Mesenchymal stem cell (in vitro differentiated cells and primary cell): ENCODE measurements around the gene KCNJ16.

Experiments
- DNase-seq: peaks from one replicate; pipeline ENCODE4 v3.0.0-alpha.2; 2013
- H2AFZ ChIP-seq: one replicate; pipeline ENCODE4 v1.6.1; 2013; ENCODE audit warnings: low read depth, mild to moderate bottlenecking, control low read depth, inconsistent platforms, low read length, moderate library complexity
- H2AK5ac ChIP-seq: 2 replicates; pipeline ENCODE4 v1.6.1; 2013; ENCODE audit warnings: low read length, moderate library complexity, mild to moderate bottlenecking, inconsistent platforms; ENCODE audit not compliant: severe bottlenecking
- H2BK120ac ChIP-seq: one replicate; pipeline ENCODE4 v1.6.1; 2013; ENCODE audit warnings: low read depth, mild to moderate bottlenecking, inconsistent platforms, low read length, moderate library complexity
- H2BK12ac ChIP-seq, 2 experiments: one replicate each; pipeline ENCODE4 v1.6.1; 2013; ENCODE audit warnings: inconsistent platforms in 2 of 2, low read length in 2 of 2, mild to moderate bottlenecking in 2 of 2, moderate library complexity in 2 of 2, control low read depth in 1 of 2
- H2BK15ac ChIP-seq: one replicate; pipeline ENCODE4 v1.6.1; 2013; ENCODE audit warnings: mild to moderate bottlenecking, low read depth, inconsistent platforms; ENCODE audit not compliant: poor library complexity, severe bottlenecking
- H2BK5ac ChIP-seq: 2 replicates; pipeline ENCODE4 v1.6.1; 2013; ENCODE audit warnings: low read depth, mild to moderate bottlenecking, low read length, control low read depth, inconsistent platforms; ENCODE audit not compliant: poor library complexity, severe bottlenecking
- H3K14ac ChIP-seq, 2 experiments: one replicate each; pipeline ENCODE4 v1.6.1; 2013; ENCODE audit warnings: inconsistent platforms in 2 of 2, low read length in 2 of 2, control low read depth in 1 of 2, mild to moderate bottlenecking in 1 of 2, moderate library complexity in 1 of 2
- H3K18ac ChIP-seq, 2 experiments: one replicate each; pipeline ENCODE4 v1.6.1; 2013; ENCODE audit warnings: inconsistent platforms in 2 of 2, low read length in 2 of 2, control low read depth in 1 of 2, low read depth in 1 of 2, mild to moderate bottlenecking in 1 of 2
- H3K23ac ChIP-seq, 2 experiments: one replicate each; pipeline ENCODE4 v1.6.1; 2013; ENCODE audit warnings: inconsistent platforms in 2 of 2, low read length in 2 of 2, mild to moderate bottlenecking in 2 of 2, moderate library complexity in 2 of 2, control low read depth in 1 of 2
- H3K27ac ChIP-seq: 2 replicates; pipeline ENCODE4 v1.5.1; 2013; ENCODE audit warnings: mild to moderate bottlenecking, moderate library complexity, low read length, control low read depth, inconsistent platforms; ENCODE audit not compliant: poor library complexity, severe bottlenecking
- H3K27me3 ChIP-seq, 2 experiments: 2 replicates each; pipeline versions ENCODE4 v1.6.1 to v1.7.0; 2013; ENCODE audit warnings: low read length in 2 of 2, mild to moderate bottlenecking in 2 of 2, moderate library complexity in 2 of 2, control low read depth in 1 of 2, inconsistent platforms in 1 of 2; ENCODE audit not compliant: control insufficient read depth in 1 of 2, insufficient read depth in 1 of 2
- H3K36me3 ChIP-seq, 2 experiments: 2 replicates each; pipeline versions ENCODE4 v1.6.1 to v1.7.0; 2013; ENCODE audit warnings: low read length in 2 of 2, control low read depth in 1 of 2, inconsistent platforms in 1 of 2, low read depth in 1 of 2, mild to moderate bottlenecking in 1 of 2; ENCODE audit not compliant: insufficient read depth in 2 of 2, control insufficient read depth in 1 of 2
- H3K4ac ChIP-seq, 2 experiments: one replicate each; pipeline ENCODE4 v1.6.1; 2013; ENCODE audit warnings: inconsistent platforms in 2 of 2, low read length in 2 of 2, mild to moderate bottlenecking in 2 of 2, moderate library complexity in 2 of 2, control low read depth in 1 of 2, low read depth in 1 of 2
- H3K4me1 ChIP-seq: 2 replicates; pipeline ENCODE4 v1.6.1; 2013; ENCODE audit warnings: low read depth, low read length, control low read depth; ENCODE audit not compliant: control insufficient read depth, insufficient read depth
- H3K4me2 ChIP-seq: 2 replicates; pipeline ENCODE4 v1.6.1; 2013; ENCODE audit warnings: low read length, mild to moderate bottlenecking, inconsistent platforms; ENCODE audit not compliant: poor library complexity, severe bottlenecking
- H3K4me3 ChIP-seq, 2 experiments: 2 replicates each; pipeline versions ENCODE4 v1.5.1 to v1.7.0; 2013; ENCODE audit warnings: low read length in 2 of 2, mild to moderate bottlenecking in 2 of 2, control low read depth in 1 of 2, low read depth in 1 of 2; ENCODE audit not compliant: insufficient read depth in 1 of 2
- H3K79me1 ChIP-seq: replicated peaks from 2 replicates; pipeline ENCODE4 v1.6.1; 2013; ENCODE audit warnings: mild to moderate bottlenecking, control low read depth, low read length, inconsistent platforms; ENCODE audit not compliant: poor library complexity, severe bottlenecking
- H3K9ac ChIP-seq: 2 replicates; pipeline ENCODE4 v1.7.0; 2013; ENCODE audit warnings: mild to moderate bottlenecking, low read length, moderate library complexity
- H3K9me3 ChIP-seq: 2 replicates; pipeline ENCODE4 v1.7.0; 2013; ENCODE audit warnings: mild to moderate bottlenecking, low read length; ENCODE audit not compliant: control insufficient read depth
- H4K8ac ChIP-seq: one replicate; pipeline ENCODE4 v1.6.1; 2013; ENCODE audit warnings: inconsistent platforms, mild to moderate bottlenecking, low read length, moderate library complexity
- H4K91ac ChIP-seq: one replicate; pipeline ENCODE4 v1.6.1; 2013; ENCODE audit warnings: mild to moderate bottlenecking, low read length, inconsistent platforms
- WGBS: methylation state at CpG from one replicate; pipeline ENCODE4 v1.1.7; 2013; ENCODE audit warnings: mixed read lengths; 5-methylcytosine and 5-hydroxymethylcytosine counted together

The KCNJ16 gene

GRCh38 chr17:70086516-70086915 is 11.5 kb downstream of the KCNJ16 start:
- WGBS: 58% methylated on average over 1 of the region's 2 CpGs
- Histone ChIP-seq H4K8ac (no peak overlapping the region), H3K23ac (no peak overlapping the region), H3K27me3 (no peaks in the 10 kb centered on the region), H2BK5ac (no peak overlapping the region), H2BK120ac (no peak overlapping the region), H2AK5ac (no peak overlapping the region), H3K14ac (no peak overlapping the region), H3K36me3 (peaks cover 0 to 5% of the 10 kb centered on the region in 2 experiments), H3K4me1 (peaks cover 1% of the 10 kb centered on the region), H4K91ac (no peak overlapping the region), H3K4me3 (no peak overlapping the region), H3K27ac (no peak overlapping the region), H2BK12ac (no peak overlapping the region), H2BK15ac (no peak overlapping the region), H3K79me1 (peaks cover 11% of the 10 kb centered on the region), H3K9me3 (no peaks in the 10 kb centered on the region), H3K9ac (no peak overlapping the region), H3K4ac (no peak overlapping the region), H3K4me2 (no peak overlapping the region), H2AFZ (no peak overlapping the region), H3K18ac (no peak overlapping the region)
- no peak for DNase-seq

DNA sequence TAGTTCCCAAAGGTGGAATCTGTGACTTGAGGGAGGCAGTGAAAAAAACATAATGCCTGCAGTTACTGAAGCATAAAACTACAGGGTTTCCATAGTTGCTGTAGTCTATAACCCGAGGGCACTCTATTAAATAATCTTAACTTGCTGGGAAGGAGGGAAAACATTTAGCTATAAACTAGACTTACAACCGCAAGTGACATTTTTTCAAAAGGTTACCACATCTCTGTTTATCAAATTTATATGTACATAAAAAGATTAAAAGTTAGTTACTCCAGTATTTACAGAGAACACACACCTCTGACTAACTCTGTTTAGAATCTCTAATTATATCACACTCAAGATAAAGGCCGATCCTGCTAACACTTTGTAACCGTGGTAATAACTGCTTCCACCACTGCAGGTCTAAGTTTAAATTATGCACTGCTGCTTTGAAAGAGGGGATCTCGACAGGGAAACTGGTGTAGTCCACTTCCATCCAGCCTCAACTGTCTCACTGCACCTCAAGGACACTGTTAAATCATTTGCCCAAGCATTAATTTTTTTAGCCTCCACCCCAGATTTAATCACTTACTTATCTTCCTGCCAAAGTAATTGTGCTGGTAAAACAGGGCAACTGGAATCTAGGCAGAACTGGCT is 14.6 kb downstream of the KCNJ16 start:
- no peak overlapping the region for H3K4me3 ChIP-seq
- H3K4me2 ChIP-seq: no peak overlapping the region
- H3K27ac ChIP-seq: peak overlapping the region; percentile 21
- H3K4ac ChIP-seq: peak overlapping the region in 1 of 2 experiments; percentile 21
- H2BK15ac ChIP-seq: no peak overlapping the region
- no peak overlapping the region for H3K23ac ChIP-seq
- no peak overlapping the region for H2AK5ac ChIP-seq
- no peak overlapping the region for H2AFZ ChIP-seq
- H3K18ac ChIP-seq: no peak overlapping the region
- no peak overlapping the region for H4K91ac ChIP-seq
- DNase-seq: no peak
- no peaks in the 10 kb centered on the region for H3K27me3 ChIP-seq
- 44% methylated on average over 3 of the region's 5 CpGs for WGBS
- H2BK5ac ChIP-seq: no peak overlapping the region
- no peak overlapping the region for H2BK12ac ChIP-seq
- no peak overlapping the region for H3K14ac ChIP-seq
- H4K8ac ChIP-seq: no peak overlapping the region
- peaks cover 13% of the 10 kb centered on the region for H3K79me1 ChIP-seq
- peaks cover 1% of the 10 kb centered on the region for H3K4me1 ChIP-seq
- H3K9me3 ChIP-seq: no peaks in the 10 kb centered on the region
- peaks cover 0 to 5% of the 10 kb centered on the region in 2 experiments for H3K36me3 ChIP-seq
- no peak overlapping the region for H3K9ac ChIP-seq
- no peak overlapping the region for H2BK120ac ChIP-seq

- Histone ChIP-seq H2BK5ac (no peak overlapping the region), H4K91ac (no peak overlapping the region), H3K9ac (no peak overlapping the region), H3K4me2 (no peak overlapping the region), H2AK5ac (no peak overlapping the region), H3K14ac (no peak overlapping the region), H3K4ac (no peak overlapping the region), H3K27ac (no peak overlapping the region), H2BK15ac (no peak overlapping the region), H2BK12ac (no peak overlapping the region), H3K9me3 (no peaks in the 10 kb centered on the region), H3K36me3 (peaks cover 0 to 5% of the 10 kb centered on the region in 2 experiments), H3K23ac (no peak overlapping the region), H3K79me1 (peaks cover 13% of the 10 kb centered on the region), H3K4me1 (peaks cover 1% of the 10 kb centered on the region), H2AFZ (no peak overlapping the region), H3K27me3 (no peaks in the 10 kb centered on the region), H3K4me3 (no peak overlapping the region), H2BK120ac (no peak overlapping the region), H4K8ac (no peak overlapping the region), H3K18ac (peak overlapping the region in 1 of 2 experiments; percentile 69)
- WGBS: 43% methylated on average over 1 of the region's 2 CpGs
- DNase-seq: no peak
Observed at GRCh38 chr17:70091005-70091568, 16.1 kb downstream of the KCNJ16 start.

DNA sequence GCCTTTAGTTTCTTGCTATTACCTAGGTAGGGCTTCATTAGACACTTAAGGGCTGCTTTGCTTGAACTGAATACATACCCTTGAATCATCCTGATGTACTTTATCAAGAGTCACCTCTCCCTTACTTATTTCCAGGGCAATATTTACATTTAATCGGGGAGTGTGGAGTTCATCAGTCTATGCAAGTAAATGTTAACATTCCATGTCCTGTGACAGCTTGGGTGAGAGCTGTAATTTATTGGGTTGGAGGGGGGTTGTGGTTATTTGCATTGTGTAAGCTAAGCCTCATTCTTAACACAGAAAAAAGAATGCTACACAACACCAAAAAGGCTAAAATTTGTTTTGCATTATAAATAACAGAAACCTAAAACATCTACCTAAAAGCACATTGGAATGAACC is 16.7 kb downstream of the KCNJ16 start:
- Histone ChIP-seq H2AK5ac (no peak overlapping the region), H2BK15ac (no peak overlapping the region), H3K27ac (no peak overlapping the region), H3K79me1 (peaks cover 13% of the 10 kb centered on the region), H3K23ac (no peak overlapping the region), H3K4me2 (no peak overlapping the region), H2BK120ac (no peak overlapping the region), H3K18ac (no peak overlapping the region), H2BK5ac (no peak overlapping the region), H3K4ac (no peak overlapping the region), H2BK12ac (no peak overlapping the region), H4K91ac (no peak overlapping the region), H3K4me3 (no peak overlapping the region), H3K9me3 (no peaks in the 10 kb centered on the region), H2AFZ (no peak overlapping the region), H4K8ac (no peak overlapping the region), H3K14ac (no peak overlapping the region), H3K27me3 (no peaks in the 10 kb centered on the region), H3K4me1 (peaks cover 1% of the 10 kb centered on the region), H3K36me3 (peaks cover 0 to 5% of the 10 kb centered on the region in 2 experiments), H3K9ac (no peak overlapping the region)
- WGBS: no CpG with 5 or more reads among the region's 1 CpG
- peak; percentile 69 for DNase-seq
